H9 (cell line): ENCODE measurements around the gene MAP3K20. TPM values are rescaled to one million over a fixed set of nuclear protein-coding genes. Genes with fewer than 3 reads are reported as not detected.
A peak's percentile ranks its signal among the peaks of the same experiment; 100 is the strongest.
"Not testable (repeated sequence)": the region's sequence is repeated elsewhere in the genome, so short reads cannot be mapped to it uniquely, and the experiment has no call there.

ENCODE experiments used
- DNase-seq: peaks from one replicate; pipeline ENCODE4 v3.0.0-alpha.2; 2017
- H2AFZ ChIP-seq: one replicate; pipeline ENCODE4 v1.6.1; 2013; ENCODE audit warnings: mild to moderate bottlenecking, low read length, control low read depth, moderate library complexity
- H2AK5ac ChIP-seq: 2 replicates; pipeline ENCODE4 v1.6.1; 2013; ENCODE audit warnings: low read length, control low read depth, mixed read lengths; ENCODE audit not compliant: insufficient read length
- H2BK120ac ChIP-seq: one replicate; pipeline ENCODE4 v1.6.1; 2013; ENCODE audit warnings: low read depth, mild to moderate bottlenecking, low read length, control low read depth, inconsistent platforms; ENCODE audit not compliant: poor library complexity, severe bottlenecking
- H2BK12ac ChIP-seq: 2 replicates; pipeline ENCODE4 v1.6.1; 2013; ENCODE audit warnings: low read length, control low read depth, mixed read lengths, low read depth; ENCODE audit not compliant: insufficient read length
- H2BK15ac ChIP-seq: 2 replicates; pipeline ENCODE4 v1.6.1; 2013; ENCODE audit warnings: low read depth, low read length, control low read depth
- H2BK20ac ChIP-seq: one replicate; pipeline ENCODE4 v1.6.1; 2013; ENCODE audit warnings: low read depth, mild to moderate bottlenecking, low read length, control low read depth, inconsistent platforms; ENCODE audit not compliant: poor library complexity, severe bottlenecking
- H2BK5ac ChIP-seq: 2 replicates; pipeline ENCODE4 v1.6.1; 2013; ENCODE audit warnings: low read length, control low read depth, mixed read lengths; ENCODE audit not compliant: insufficient read length
- H3K14ac ChIP-seq: 2 replicates; pipeline ENCODE4 v1.6.1; 2013; ENCODE audit warnings: low read length, control low read depth; ENCODE audit not compliant: insufficient read depth
- H3K18ac ChIP-seq: 2 replicates; pipeline ENCODE4 v1.6.1; 2013; ENCODE audit warnings: low read depth, mild to moderate bottlenecking, mixed read lengths, low read length, control low read depth; ENCODE audit not compliant: insufficient read length
- H3K23ac ChIP-seq: 2 replicates; pipeline ENCODE4 v1.6.1; 2013; ENCODE audit warnings: low read length, control low read depth, mixed read lengths, low read depth; ENCODE audit not compliant: insufficient read length
- H3K23me2 ChIP-seq: 2 replicates; pipeline ENCODE4 v1.6.1; 2013; ENCODE audit warnings: low read depth, mild to moderate bottlenecking, mixed read lengths, low read length, control low read depth; ENCODE audit not compliant: insufficient read length, poor library complexity, severe bottlenecking
- H3K27ac ChIP-seq: 2 replicates; pipeline ENCODE4 v1.5.1; 2013; ENCODE audit warnings: low read length, control low read depth, mixed read lengths, low read depth; ENCODE audit not compliant: insufficient read length
- H3K27me3 ChIP-seq: 2 replicates; pipeline ENCODE4 v1.6.1; 2013; ENCODE audit warnings: low read length, control low read depth, inconsistent platforms; ENCODE audit not compliant: insufficient read depth
- H3K4ac ChIP-seq: 2 replicates; pipeline ENCODE4 v1.6.1; 2013; ENCODE audit warnings: low read depth, mild to moderate bottlenecking, control low read depth, inconsistent platforms, low read length, moderate library complexity
- H3K4me1 ChIP-seq: 2 replicates; pipeline ENCODE4 v1.6.1; 2013; ENCODE audit warnings: low read length, control low read depth, inconsistent platforms; ENCODE audit not compliant: insufficient read depth
- H3K4me2 ChIP-seq: 2 replicates; pipeline ENCODE4 v1.6.1; 2013; ENCODE audit warnings: low read length, control low read depth, mixed read lengths; ENCODE audit not compliant: insufficient read length, insufficient read depth
- H3K56ac ChIP-seq: 2 replicates; pipeline ENCODE4 v1.6.1; 2013; ENCODE audit warnings: low read depth, mild to moderate bottlenecking, mixed read lengths, low read length, control low read depth; ENCODE audit not compliant: insufficient read length
- H3K79me1 ChIP-seq: 2 replicates; pipeline ENCODE4 v1.6.1; 2013; ENCODE audit warnings: low read depth, mild to moderate bottlenecking, moderate library complexity, low read length, control low read depth, inconsistent platforms; ENCODE audit not compliant: insufficient read depth, poor library complexity, severe bottlenecking
- H3K79me2 ChIP-seq: 2 replicates; pipeline ENCODE4 v1.6.1; 2013; ENCODE audit warnings: low read length, control low read depth, inconsistent platforms; ENCODE audit not compliant: insufficient read depth
- H3K9ac ChIP-seq: 2 replicates; pipeline ENCODE4 v1.6.1; 2013; ENCODE audit warnings: low read length, control low read depth, mixed read lengths; ENCODE audit not compliant: insufficient read length; ENCODE audit errors: extremely low read depth
- H3K9me3 ChIP-seq: one replicate; pipeline ENCODE4 v1.6.1; 2013; ENCODE audit warnings: low read depth, low read length, inconsistent platforms; ENCODE audit not compliant: control insufficient read depth
- H3T11ph ChIP-seq: one replicate; pipeline ENCODE4 v1.6.1; 2013; ENCODE audit warnings: mild to moderate bottlenecking, low read length, control low read depth, inconsistent platforms
- H4K20me1 ChIP-seq: one replicate; pipeline ENCODE4 v1.6.1; 2013; ENCODE audit not compliant: control insufficient read depth, insufficient read length, insufficient read depth
- H4K5ac ChIP-seq: 2 replicates; pipeline ENCODE4 v1.6.1; 2013; ENCODE audit warnings: low read depth, mild to moderate bottlenecking, mixed read lengths, low read length, control low read depth; ENCODE audit not compliant: insufficient read length
- H4K8ac ChIP-seq: replicated peaks from 2 replicates; pipeline ENCODE4 v1.6.1; 2013; ENCODE audit warnings: low read length, control low read depth, mixed read lengths, low read depth; ENCODE audit not compliant: insufficient read length
- H4K91ac ChIP-seq: 2 replicates; pipeline ENCODE4 v1.6.1; 2013; ENCODE audit warnings: low read depth, mild to moderate bottlenecking, moderate library complexity, mixed read lengths, low read length, control low read depth; ENCODE audit not compliant: insufficient read length
- H3K27ac Mint-ChIP-seq, 3 experiments: 2 replicates in 2 of 3; 3 replicates in 1 of 3; pipeline ENCODE4 v1.8.0; 2020 to 2021; ENCODE audit warnings: mixed read lengths in 3 of 3, mild to moderate bottlenecking in 1 of 3, moderate library complexity in 1 of 3
- H3K27me3 Mint-ChIP-seq: 2 replicates; pipeline ENCODE4 v1.8.0; 2021; ENCODE audit warnings: low read depth, mild to moderate bottlenecking, moderate library complexity, mixed read lengths
- H3K36me3 Mint-ChIP-seq, 3 experiments: 2 replicates in 2 of 3; 3 replicates in 1 of 3; pipeline ENCODE4 v1.8.0; 2020 to 2021; ENCODE audit warnings: low read depth in 3 of 3, mixed read lengths in 3 of 3; ENCODE audit not compliant: insufficient read depth in 1 of 3
- H3K4me1 Mint-ChIP-seq, 2 experiments: 2 replicates each; pipeline ENCODE4 v1.8.0; 2020; ENCODE audit warnings: mixed read lengths in 2 of 2
- H3K4me3 Mint-ChIP-seq, 2 experiments: 2 replicates in 1 of 2; 3 replicates in 1 of 2; pipeline ENCODE4 v1.8.0; 2020 to 2021; ENCODE audit warnings: mild to moderate bottlenecking in 2 of 2, mixed read lengths in 2 of 2, moderate library complexity in 1 of 2
- H3K9me3 Mint-ChIP-seq, 2 experiments: 2 replicates in 1 of 2; 3 replicates in 1 of 2; pipeline ENCODE4 v1.8.0; 2020; ENCODE audit warnings: mild to moderate bottlenecking in 2 of 2, mixed read lengths in 2 of 2, moderate library complexity in 1 of 2
- CTCF ChIP-seq: fragments of 200-600 bp; sonication (generic); conservative IDR thresholded peaks from 3 replicates; pipeline ENCODE4 v1.8.0; 2021; ENCODE audit warnings: antibody characterized with exemption, mild to moderate bottlenecking
- WGBS: extraction: QIAGEN DNeasy Blood & Tissue Kit; methylation state at CpG from one replicate; pipeline ENCODE4 v1.1.7; 2013; ENCODE audit warnings: missing lambda C conversion rate, low lambda C conversion rate, mixed read lengths; ENCODE audit not compliant: insufficient read length; ENCODE audit errors: extremely low coverage; 5-methylcytosine and 5-hydroxymethylcytosine counted together
- total RNA-seq: library from RNA; stranded (reverse); gene quantifications from 2 replicates; pipeline ENCODE4 v1.2.1, GENCODE V29; 2021

The MAP3K20 gene
- total RNA-seq, 1 experiment from 2014 or later: 8.7 TPM

GRCh38 chr2:173307293-173307692 lies 231.6 kb downstream of the MAP3K20 start:
- H3K27ac ChIP-seq: no peak overlapping the region
- no peak overlapping the region for H2BK120ac ChIP-seq
- no peak overlapping the region for H4K8ac ChIP-seq
- no peak overlapping the region for H3K4me2 ChIP-seq
- no peaks in the 10 kb centered on the region for H3K79me1 ChIP-seq
- peaks cover 5 to 20% (median 7%) of the 10 kb centered on the region in 3 experiments for H3K36me3 Mint-ChIP-seq
- peaks cover 10 to 18% of the 10 kb centered on the region in 2 experiments; a peak in 4 of 5 replicates for H3K9me3 Mint-ChIP-seq
- no peak overlapping the region for H3K18ac ChIP-seq
- no peak overlapping the region for H3K4me3 Mint-ChIP-seq
- no peak overlapping the region for H3K4ac ChIP-seq
- peak overlapping the region in 1 of 3 experiments; percentile 62; a peak in 2 of 7 replicates for H3K27ac Mint-ChIP-seq
- no peak overlapping the region for H4K91ac ChIP-seq
- no peak overlapping the region for H3K56ac ChIP-seq
- H3K27me3 Mint-ChIP-seq: no peaks in the 10 kb centered on the region
- peaks cover 42 to 45% of the 10 kb centered on the region in 2 experiments for H3K4me1 Mint-ChIP-seq
- no peak overlapping the region for H3K14ac ChIP-seq
- H2AFZ ChIP-seq: no peak overlapping the region
- peak; percentile 39 for DNase-seq
- no peak overlapping the region for H2AK5ac ChIP-seq
- WGBS: no CpG with 5 or more reads among the region's 4 CpGs
- H3K23me2 ChIP-seq: no peaks in the 10 kb centered on the region
- H3K4me1 ChIP-seq: peaks cover 18% of the 10 kb centered on the region; the same call in 1 of the 2 replicates
- no peak overlapping the region for H2BK12ac ChIP-seq
- no peaks in the 10 kb centered on the region for H3K27me3 ChIP-seq
- H3K9me3 ChIP-seq: no peaks in the 10 kb centered on the region
- H3K79me2 ChIP-seq: no peaks in the 10 kb centered on the region
- H3K23ac ChIP-seq: no peak overlapping the region
- no peak overlapping the region for H2BK20ac ChIP-seq
- H2BK5ac ChIP-seq: no peak overlapping the region
- H3T11ph ChIP-seq: no peak overlapping the region
- H3K9ac ChIP-seq: no peak overlapping the region
- no peak overlapping the region for H4K5ac ChIP-seq
- no peak for TF ChIP-seq CTCF
- H4K20me1 ChIP-seq: no peaks in the 10 kb centered on the region
- no peak overlapping the region for H2BK15ac ChIP-seq

- WGBS: no CpG with 5 or more reads among the region's 5 CpGs
- not testable (repeated sequence) for H3K9me3 Mint-ChIP-seq, H2AFZ ChIP-seq, H3K14ac ChIP-seq, H3K27ac ChIP-seq, H3K4me2 ChIP-seq, H2BK20ac ChIP-seq, H3K23ac ChIP-seq, H4K20me1 ChIP-seq, H3K18ac ChIP-seq, H3K9me3 ChIP-seq, H3K79me2 ChIP-seq, H3K23me2 ChIP-seq, H3K79me1 ChIP-seq, H4K8ac ChIP-seq, H4K5ac ChIP-seq, H4K91ac ChIP-seq, H2BK5ac ChIP-seq, H3K4me3 Mint-ChIP-seq, H3K9ac ChIP-seq, H3K27ac Mint-ChIP-seq, H2BK12ac ChIP-seq, DNase-seq, H3K56ac ChIP-seq, H3T11ph ChIP-seq, H3K36me3 Mint-ChIP-seq, H3K27me3 Mint-ChIP-seq, H3K27me3 ChIP-seq, H2AK5ac ChIP-seq, H2BK120ac ChIP-seq, H2BK15ac ChIP-seq, H3K4ac ChIP-seq
- H3K4me1 ChIP-seq: peaks cover 18% of the 10 kb centered on the region; the same call in 1 of the 2 replicates
- H3K4me1 Mint-ChIP-seq: peaks cover 36 to 37% of the 10 kb centered on the region in 2 experiments
Measured at GRCh38 chr2:173309370-173309769, 233.7 kb downstream of the MAP3K20 start.
